ENCODE results near the gene TRAPPC10. TPM values are rescaled to one million over a fixed set of nuclear protein-coding genes. Genes with fewer than 3 reads are reported as not detected.

TRAPPC10 gene
- total and polyA plus RNA-seq, 10 of the 15 experiments (the other 5 are each of a cell fraction or from before 2014, with no cell fraction given): 1.1 to 39.6 (median 28.2) TPM

DNA sequence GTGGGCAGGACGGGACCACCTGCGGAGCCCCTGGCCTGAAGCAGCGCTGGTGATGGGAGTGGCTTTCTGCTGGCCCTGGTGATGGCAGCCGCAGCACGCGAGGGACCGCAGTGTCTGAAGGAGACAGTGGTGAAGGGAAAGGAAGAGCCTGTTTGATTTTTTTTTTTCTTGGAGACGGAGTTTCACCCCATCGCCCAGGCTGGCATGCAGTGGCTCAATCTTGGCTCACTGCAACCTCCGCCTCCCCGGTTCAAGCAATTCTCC is 40.2 kb upstream of the TRAPPC10 start (continued):
- TF ChIP-seq, protein P1, sequence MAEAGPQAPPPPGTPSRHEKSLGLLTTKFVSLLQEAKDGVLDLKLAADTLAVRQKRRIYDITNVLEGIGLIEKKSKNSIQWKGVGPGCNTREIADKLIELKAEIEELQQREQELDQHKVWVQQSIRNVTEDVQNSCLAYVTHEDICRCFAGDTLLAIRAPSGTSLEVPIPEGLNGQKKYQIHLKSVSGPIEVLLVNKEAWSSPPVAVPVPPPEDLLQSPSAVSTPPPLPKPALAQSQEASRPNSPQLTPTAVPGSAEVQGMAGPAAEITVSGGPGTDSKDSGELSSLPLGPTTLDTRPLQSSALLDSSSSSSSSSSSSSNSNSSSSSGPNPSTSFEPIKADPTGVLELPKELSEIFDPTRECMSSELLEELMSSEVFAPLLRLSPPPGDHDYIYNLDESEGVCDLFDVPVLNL (IDR thresholded peaks at IDR 0.05; ENCODE audit: low read depth, low read length): no peak
- TF ChIP-seq, protein P2, sequence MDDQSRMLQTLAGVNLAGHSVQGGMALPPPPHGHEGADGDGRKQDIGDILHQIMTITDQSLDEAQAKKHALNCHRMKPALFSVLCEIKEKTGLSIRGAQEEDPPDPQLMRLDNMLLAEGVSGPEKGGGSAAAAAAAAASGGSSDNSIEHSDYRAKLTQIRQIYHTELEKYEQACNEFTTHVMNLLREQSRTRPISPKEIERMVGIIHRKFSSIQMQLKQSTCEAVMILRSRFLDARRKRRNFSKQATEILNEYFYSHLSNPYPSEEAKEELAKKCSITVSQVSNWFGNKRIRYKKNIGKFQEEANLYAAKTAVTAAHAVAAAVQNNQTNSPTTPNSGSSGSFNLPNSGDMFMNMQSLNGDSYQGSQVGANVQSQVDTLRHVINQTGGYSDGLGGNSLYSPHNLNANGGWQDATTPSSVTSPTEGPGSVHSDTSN (IDR thresholded peaks at IDR 0.05; ENCODE audit: insufficient replicate concordance, low read depth, low read length): no peak

DNA sequence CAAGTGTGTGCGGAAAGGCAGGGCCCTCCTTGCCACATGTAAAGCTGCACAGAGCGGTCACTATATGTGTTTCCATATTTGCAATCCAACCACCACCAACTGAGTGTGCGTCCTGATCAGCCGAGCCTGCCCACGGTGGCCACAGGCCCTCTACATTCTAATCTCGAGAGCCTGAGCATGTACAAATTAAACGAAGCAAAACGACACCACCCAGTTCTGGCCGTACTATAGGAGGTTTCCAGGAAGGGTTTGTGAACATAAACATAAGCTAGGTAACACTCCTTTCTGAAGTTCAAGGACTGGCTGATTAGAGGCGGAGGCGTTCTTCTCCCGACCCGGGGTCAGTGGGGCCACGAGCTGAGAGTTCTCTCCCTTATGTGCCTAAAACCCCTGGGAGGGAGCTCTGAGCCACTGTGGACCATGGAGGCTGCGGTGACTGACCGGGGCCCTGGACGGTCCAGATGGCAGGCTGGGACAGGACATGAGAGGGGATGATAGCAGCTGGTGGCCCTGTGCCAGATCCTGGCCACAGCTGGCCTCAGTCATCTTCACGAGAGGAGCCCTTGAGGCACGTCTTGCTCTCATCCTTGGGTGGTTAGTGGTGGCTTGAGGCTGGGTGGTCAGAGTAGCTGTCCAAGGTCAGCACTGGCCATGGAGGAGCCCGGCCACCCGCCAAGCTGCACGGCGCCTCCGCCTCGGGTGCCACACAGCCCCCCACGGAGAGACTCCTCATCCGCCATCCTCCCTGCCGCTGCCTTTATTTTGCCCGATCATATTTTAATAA is 39.1 kb upstream of the TRAPPC10 start:
- H2AFZ ChIP-seq (ENCODE audit: control insufficient read depth, low read depth, low read length): no peak overlapping the region
- no peaks in the 10 kb centered on the region for H4K20me1 ChIP-seq (ENCODE audit: control insufficient read depth, insufficient read depth)
- H3K27ac ChIP-seq (ENCODE audit: control insufficient read depth, insufficient read depth): no peak overlapping the region
- CTCF ChIA-PET: interaction anchor here (1.6 kb wide), 1 partner anchor 34 kb away, joined by 4 read pairs; no protein-coding TSS in a partner anchor
- in situ Hi-C loops (cut with MboI): no loop called here
- H3K9ac ChIP-seq (ENCODE audit: control insufficient read depth, insufficient read depth, low read length): no peak overlapping the region
- peaks cover 20 to 27% of the 10 kb centered on the region in 2 experiments; a peak in 3 of 4 replicates for H3K36me3 ChIP-seq (ENCODE audit: control insufficient read depth in 2 of 2, insufficient read depth in 2 of 2, low read length in 1 of 2)
- H3K79me2 ChIP-seq (ENCODE audit: control insufficient read depth, insufficient read depth, low read length): no peaks in the 10 kb centered on the region; the same call in none of the 2 replicates
- BruUV-seq (replicated peaks): no TSS peak
- DNase-seq (ENCODE audit: low read depth, low spot score): no peak
- SMC1A ChIA-PET (ENCODE audit: uncharacterized antibody, unreplicated experiment): interaction anchor here (1.0 to 1.1 kb wide), 2 partner anchors 162 to 165 kb away, joined by 3 read pairs; no protein-coding TSS in a partner anchor
- H3K4me3 ChIP-seq: no peak overlapping the region
- POLR2A ChIA-PET: interaction anchor here (1.3 kb wide), 1 partner anchor 163 kb away, joined by 3 read pairs; no protein-coding TSS in a partner anchor
- TF ChIP-seq EED (IDR thresholded peaks at IDR 0.05; ENCODE audit: low read depth): no peak
- TF ChIP-seq ZNF207 (IDR thresholded peaks at IDR 0.05; ENCODE audit: borderline replicate concordance): no peak
- no peak for TF ChIP-seq TBL1XR1 (IDR thresholded peaks at IDR 0.05; ENCODE audit: low read depth, low read length)
- no peak for TF ChIP-seq SREBF2 (IDR thresholded peaks at IDR 0.05; ENCODE audit: low read length)
- TF ChIP-seq MYC (IDR thresholded peaks at IDR 0.05; ENCODE audit: insufficient read depth, insufficient read length, insufficient replicate concordance, low read length, severe bottlenecking): no peak
- TF ChIP-seq, protein P3, sequence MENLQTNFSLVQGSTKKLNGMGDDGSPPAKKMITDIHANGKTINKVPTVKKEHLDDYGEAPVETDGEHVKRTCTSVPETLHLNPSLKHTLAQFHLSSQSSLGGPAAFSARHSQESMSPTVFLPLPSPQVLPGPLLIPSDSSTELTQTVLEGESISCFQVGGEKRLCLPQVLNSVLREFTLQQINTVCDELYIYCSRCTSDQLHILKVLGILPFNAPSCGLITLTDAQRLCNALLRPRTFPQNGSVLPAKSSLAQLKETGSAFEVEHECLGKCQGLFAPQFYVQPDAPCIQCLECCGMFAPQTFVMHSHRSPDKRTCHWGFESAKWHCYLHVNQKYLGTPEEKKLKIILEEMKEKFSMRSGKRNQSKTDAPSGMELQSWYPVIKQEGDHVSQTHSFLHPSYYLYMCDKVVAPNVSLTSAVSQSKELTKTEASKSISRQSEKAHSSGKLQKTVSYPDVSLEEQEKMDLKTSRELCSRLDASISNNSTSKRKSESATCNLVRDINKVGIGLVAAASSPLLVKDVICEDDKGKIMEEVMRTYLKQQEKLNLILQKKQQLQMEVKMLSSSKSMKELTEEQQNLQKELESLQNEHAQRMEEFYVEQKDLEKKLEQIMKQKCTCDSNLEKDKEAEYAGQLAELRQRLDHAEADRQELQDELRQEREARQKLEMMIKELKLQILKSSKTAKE (IDR thresholded peaks at IDR 0.05; ENCODE audit: low read depth, poor library complexity, severe bottlenecking): no peak
- no peak for TF ChIP-seq BRCA1 (IDR thresholded peaks at IDR 0.05; ENCODE audit: low read depth, low read length)
- no peak for TF ChIP-seq EP300 (IDR thresholded peaks at IDR 0.05; ENCODE audit: borderline replicate concordance in 1 of 2, control insufficient read depth in 1 of 2, low read depth in 2 of 2, low read length in 2 of 2)
- TF ChIP-seq, protein P4, sequence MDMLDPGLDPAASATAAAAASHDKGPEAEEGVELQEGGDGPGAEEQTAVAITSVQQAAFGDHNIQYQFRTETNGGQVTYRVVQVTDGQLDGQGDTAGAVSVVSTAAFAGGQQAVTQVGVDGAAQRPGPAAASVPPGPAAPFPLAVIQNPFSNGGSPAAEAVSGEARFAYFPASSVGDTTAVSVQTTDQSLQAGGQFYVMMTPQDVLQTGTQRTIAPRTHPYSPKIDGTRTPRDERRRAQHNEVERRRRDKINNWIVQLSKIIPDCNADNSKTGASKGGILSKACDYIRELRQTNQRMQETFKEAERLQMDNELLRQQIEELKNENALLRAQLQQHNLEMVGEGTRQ (IDR thresholded peaks at IDR 0.05; ENCODE audit: borderline replicate concordance, low read depth, low read length): no peak
- TF ChIP-seq SUZ12 (IDR thresholded peaks at IDR 0.05; ENCODE audit: unreplicated experiment): no peak
- H3K27me3 ChIP-seq (replicated peaks in 1 of 2; ENCODE audit: control insufficient read depth in 2 of 2, insufficient read depth in 2 of 2, low read length in 1 of 2): no peaks in the 10 kb centered on the region
- RAD21 ChIA-PET (ENCODE audit: unreplicated experiment): interaction anchor here (0.6 to 1.4 kb wide), 2 partner anchors 108 to 161 kb away, joined by 3 read pairs; no protein-coding TSS in a partner anchor
- FAIRE-seq: no peak
- peaks cover 6% of the 10 kb centered on the region for H3K4me1 ChIP-seq (ENCODE audit: control insufficient read depth, insufficient read depth, low read length)
- intact Hi-C loops (cut with micrococcal nuclease; ENCODE audit: unreplicated experiment): no loop called here
- no peaks in the 10 kb centered on the region for H3K9me3 ChIP-seq (replicated peaks; ENCODE audit: control insufficient read depth, insufficient read depth, low read length)
- no peak overlapping the region for H3K4me2 ChIP-seq (ENCODE audit: control insufficient read depth, insufficient read depth)
- 81% methylated on average over 29 of the region's 29 CpGs for WGBS (ENCODE audit: insufficient coverage, insufficient replicate concordance, low lambda C conversion rate, missing lambda C conversion rate)
- no peak for ATAC-seq

Data from GM12878 (cell line).